Measurements from ENCODE around the gene HOXB3.

HOXB3 gene

DNA sequence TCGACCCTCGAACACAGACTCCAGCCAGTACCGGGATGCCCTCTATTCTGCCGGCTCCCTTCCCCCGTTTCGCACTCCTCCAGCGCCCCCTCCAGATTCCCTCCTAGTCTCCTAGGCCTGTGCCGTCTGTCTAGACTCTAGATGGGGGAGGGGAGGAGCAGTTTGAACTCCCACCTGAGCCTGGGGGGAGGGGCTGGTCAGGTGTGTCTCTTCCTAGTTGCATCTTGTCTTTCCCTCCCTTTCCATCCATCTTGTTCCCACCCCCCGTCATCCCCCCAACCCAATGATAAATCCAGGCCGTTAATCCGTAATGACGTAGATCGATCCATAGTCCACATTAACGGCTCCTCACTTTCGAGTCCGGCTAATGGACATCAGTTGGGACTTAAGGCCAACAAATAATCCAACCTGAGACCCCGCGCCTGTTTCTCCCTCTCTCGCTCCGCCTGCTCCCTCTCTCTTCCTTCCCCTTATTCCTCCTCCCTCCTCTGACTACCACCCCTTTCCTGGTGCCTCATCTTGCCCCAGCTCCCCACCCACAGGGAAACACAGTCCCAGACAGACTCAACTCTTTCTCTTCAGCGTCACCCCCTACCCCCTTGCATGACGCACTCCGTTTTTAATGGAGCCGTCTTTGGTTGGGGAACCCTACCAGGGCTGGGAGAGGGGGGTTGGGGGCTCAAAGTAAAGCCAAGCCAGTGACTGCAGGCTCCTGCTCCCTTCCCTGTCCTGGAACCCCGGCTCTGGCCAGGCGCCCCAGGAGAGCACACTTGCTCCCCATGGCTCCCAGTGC is 6.9 kb upstream of the HOXB3 start (continued):
- TF ChIP-seq, protein P1, sequence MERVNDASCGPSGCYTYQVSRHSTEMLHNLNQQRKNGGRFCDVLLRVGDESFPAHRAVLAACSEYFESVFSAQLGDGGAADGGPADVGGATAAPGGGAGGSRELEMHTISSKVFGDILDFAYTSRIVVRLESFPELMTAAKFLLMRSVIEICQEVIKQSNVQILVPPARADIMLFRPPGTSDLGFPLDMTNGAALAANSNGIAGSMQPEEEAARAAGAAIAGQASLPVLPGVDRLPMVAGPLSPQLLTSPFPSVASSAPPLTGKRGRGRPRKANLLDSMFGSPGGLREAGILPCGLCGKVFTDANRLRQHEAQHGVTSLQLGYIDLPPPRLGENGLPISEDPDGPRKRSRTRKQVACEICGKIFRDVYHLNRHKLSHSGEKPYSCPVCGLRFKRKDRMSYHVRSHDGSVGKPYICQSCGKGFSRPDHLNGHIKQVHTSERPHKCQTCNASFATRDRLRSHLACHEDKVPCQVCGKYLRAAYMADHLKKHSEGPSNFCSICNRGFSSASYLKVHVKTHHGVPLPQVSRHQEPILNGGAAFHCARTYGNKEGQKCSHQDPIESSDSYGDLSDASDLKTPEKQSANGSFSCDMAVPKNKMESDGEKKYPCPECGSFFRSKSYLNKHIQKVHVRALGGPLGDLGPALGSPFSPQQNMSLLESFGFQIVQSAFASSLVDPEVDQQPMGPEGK (tag by site-specific recombination; IDR thresholded peaks at IDR 0.05) = peak; percentile 79

DNA sequence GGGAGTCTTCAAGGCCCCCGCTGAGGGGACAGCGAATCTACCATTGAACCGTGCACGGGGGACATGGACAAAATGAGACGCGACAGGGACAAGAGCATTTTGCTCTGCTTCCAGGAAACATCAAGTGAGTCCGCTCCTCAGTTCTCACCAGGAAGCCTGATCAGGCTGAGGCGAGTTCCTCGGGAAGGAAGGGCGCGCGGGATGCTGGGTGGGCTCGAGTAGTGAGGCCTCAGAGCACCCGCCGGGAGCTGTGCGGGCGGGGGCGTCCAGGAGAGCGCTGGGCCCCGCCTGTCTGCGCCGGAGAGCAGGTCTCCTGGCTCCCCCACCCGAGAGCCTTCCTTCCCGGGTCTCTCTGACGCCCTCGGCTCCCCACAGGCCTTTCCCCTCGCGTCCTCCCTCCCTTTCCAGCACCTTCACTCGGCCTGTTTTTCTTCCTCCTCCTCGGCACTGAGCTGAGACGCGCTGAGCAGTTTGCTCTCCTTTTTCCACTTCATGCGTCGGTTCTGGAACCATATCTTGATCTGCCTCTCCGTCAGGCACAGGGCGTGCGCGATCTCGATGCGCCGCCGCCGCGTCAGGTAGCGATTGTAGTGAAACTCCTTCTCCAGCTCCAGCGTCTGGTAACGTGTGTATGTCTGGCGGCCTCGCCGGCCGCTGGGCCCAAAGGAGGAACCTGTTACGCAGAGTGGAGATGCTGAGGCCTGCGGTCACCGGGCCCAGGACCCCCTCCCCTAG is 6.1 kb upstream of the HOXB3 start:
- Histone ChIP-seq H3K4me1 (ENCODE audit: control insufficient read depth, insufficient read depth, low read length) (peaks cover 42% of the 10 kb centered on the region), H3K9me3 (ENCODE audit: control insufficient read depth, insufficient read depth, low read depth, low read length) (no peaks in the 10 kb centered on the region), H3K27ac (ENCODE audit: extremely low read depth, low read depth, low read length) (peak overlapping the region; percentile 87; the same call in 1 of the 2 replicates), H3K4me3 (ENCODE audit: low read depth, low read length) (no peak overlapping the region), H3K36me3 (ENCODE audit: control insufficient read depth in 2 of 2, insufficient read depth in 1 of 2, low read length in 2 of 2) (peaks cover 5 to 42% of the 10 kb centered on the region in 2 experiments; a peak in 2 of 3 replicates)
- ChIA-PET POLR2A (no interaction called here), CTCF (interaction anchor here (0.6 to 6.0 kb wide), 10 partner anchors 53 to 579 kb away, joined by 3 to 52 read pairs (median 4); no protein-coding TSS in a partner anchor)
- no peak for TF ChIP-seq MEIS1 (CRISPR knock-in tag; IDR thresholded peaks at IDR 0.05; ENCODE audit: borderline replicate concordance)
- TF ChIP-seq, protein P2, sequence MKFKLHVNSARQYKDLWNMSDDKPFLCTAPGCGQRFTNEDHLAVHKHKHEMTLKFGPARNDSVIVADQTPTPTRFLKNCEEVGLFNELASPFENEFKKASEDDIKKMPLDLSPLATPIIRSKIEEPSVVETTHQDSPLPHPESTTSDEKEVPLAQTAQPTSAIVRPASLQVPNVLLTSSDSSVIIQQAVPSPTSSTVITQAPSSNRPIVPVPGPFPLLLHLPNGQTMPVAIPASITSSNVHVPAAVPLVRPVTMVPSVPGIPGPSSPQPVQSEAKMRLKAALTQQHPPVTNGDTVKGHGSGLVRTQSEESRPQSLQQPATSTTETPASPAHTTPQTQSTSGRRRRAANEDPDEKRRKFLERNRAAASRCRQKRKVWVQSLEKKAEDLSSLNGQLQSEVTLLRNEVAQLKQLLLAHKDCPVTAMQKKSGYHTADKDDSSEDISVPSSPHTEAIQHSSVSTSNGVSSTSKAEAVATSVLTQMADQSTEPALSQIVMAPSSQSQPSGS (tag by site-specific recombination; IDR thresholded peaks at IDR 0.05; ENCODE audit: low read depth) = no peak
- no peak for TF ChIP-seq ZNF777 (tag by site-specific recombination; IDR thresholded peaks at IDR 0.05; ENCODE audit: borderline replicate concordance)
- TF ChIP-seq ZNF341 (tag by site-specific recombination; IDR thresholded peaks at IDR 0.05; ENCODE audit: low read depth) = no peak; the same call in 1 of the 2 replicates
- no peak for TF ChIP-seq ZNF114 (tag by site-specific recombination; IDR thresholded peaks at IDR 0.05)
- no peak for TF ChIP-seq ZNF311 (tag by site-specific recombination; IDR thresholded peaks at IDR 0.05; ENCODE audit: borderline replicate concordance)
- no peak for TF ChIP-seq BCL6B (tag by site-specific recombination; IDR thresholded peaks at IDR 0.05)
- no peak for TF ChIP-seq ZNF521 (tag by site-specific recombination; IDR thresholded peaks at IDR 0.05)
- TF ChIP-seq, protein P3, sequence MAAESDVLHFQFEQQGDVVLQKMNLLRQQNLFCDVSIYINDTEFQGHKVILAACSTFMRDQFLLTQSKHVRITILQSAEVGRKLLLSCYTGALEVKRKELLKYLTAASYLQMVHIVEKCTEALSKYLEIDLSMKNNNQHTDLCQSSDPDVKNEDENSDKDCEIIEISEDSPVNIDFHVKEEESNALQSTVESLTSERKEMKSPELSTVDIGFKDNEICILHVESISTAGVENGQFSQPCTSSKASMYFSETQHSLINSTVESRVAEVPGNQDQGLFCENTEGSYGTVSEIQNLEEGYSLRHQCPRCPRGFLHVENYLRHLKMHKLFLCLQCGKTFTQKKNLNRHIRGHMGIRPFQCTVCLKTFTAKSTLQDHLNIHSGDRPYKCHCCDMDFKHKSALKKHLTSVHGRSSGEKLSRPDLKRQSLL (tag by site-specific recombination; IDR thresholded peaks at IDR 0.05) = peak; percentile 49; the same call in 1 of the 2 replicates
- TF ChIP-seq ZNF791 (tag by site-specific recombination; IDR thresholded peaks at IDR 0.05) = no peak
- no peak for TF ChIP-seq ZBTB21 (tag by site-specific recombination; IDR thresholded peaks at IDR 0.05)
- no peak for TF ChIP-seq ZNF830 (tag by site-specific recombination; IDR thresholded peaks at IDR 0.05; ENCODE audit: low read depth)
- no peak for TF ChIP-seq ZNF221 (tag by site-specific recombination; IDR thresholded peaks at IDR 0.05; ENCODE audit: borderline replicate concordance)
- no peak for TF ChIP-seq ZNF155 (tag by site-specific recombination; IDR thresholded peaks at IDR 0.05)
- TF ChIP-seq ZSCAN5A (tag by site-specific recombination; IDR thresholded peaks at IDR 0.05) = no peak
- no peak for TF ChIP-seq ZNF548 (tag by site-specific recombination; IDR thresholded peaks at IDR 0.05)
- TF ChIP-seq ZNF138 (tag by site-specific recombination; IDR thresholded peaks at IDR 0.05; ENCODE audit: borderline replicate concordance) = no peak
- no peak for TF ChIP-seq SP7 (tag by site-specific recombination; IDR thresholded peaks at IDR 0.05)
- no peak for TF ChIP-seq ZNF37A (tag by site-specific recombination; IDR thresholded peaks at IDR 0.05)
- no peak for TF ChIP-seq ZNF239 (tag by site-specific recombination; IDR thresholded peaks at IDR 0.05)
- TF ChIP-seq ZNF391 (tag by site-specific recombination; IDR thresholded peaks at IDR 0.05; ENCODE audit: borderline replicate concordance, low read depth) = no peak
- no peak for TF ChIP-seq ZNF184 (tag by site-specific recombination; IDR thresholded peaks at IDR 0.05)
- no peak for TF ChIP-seq ZNF24 (tag by site-specific recombination; IDR thresholded peaks at IDR 0.05)
- TF ChIP-seq ZNF202 (tag by site-specific recombination; IDR thresholded peaks at IDR 0.05; ENCODE audit: borderline replicate concordance) = no peak

Data from HEK293 (cell line).